ENCODE measurements around the gene ECSCR.
A peak's percentile ranks its signal among the peaks of the same experiment; 100 is the strongest.
"Not testable (repeated sequence)": the region's sequence is repeated elsewhere in the genome, so short reads cannot be mapped to it uniquely, and the experiment has no call there.

The ECSCR gene

DNA sequence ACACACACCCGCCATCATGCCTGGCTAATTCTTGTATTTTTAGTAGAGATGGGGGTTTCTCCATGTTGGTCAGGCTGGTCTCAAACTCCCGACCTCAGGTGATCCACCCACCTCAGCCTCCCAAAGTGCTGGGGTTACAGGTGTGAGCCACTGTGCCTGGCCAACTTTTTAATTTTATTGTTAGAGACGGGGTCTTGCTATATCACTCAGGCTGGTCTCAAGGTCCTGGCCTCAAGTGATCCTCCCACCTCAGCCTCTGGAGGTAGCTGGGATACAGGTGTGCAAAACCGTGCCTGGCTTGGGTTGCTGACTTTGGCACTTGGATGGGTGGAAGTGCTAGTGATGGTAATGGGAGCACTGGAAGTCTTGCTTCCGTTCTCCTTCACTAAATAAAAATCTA is 53.4 kb downstream of the ECSCR start:
- H3K27ac ChIP-seq (ENCODE audit: low read depth, low read length, severe bottlenecking); H3K4me1 ChIP-seq (ENCODE audit: control insufficient read depth, insufficient read depth, low read length, poor library complexity, severe bottlenecking); H3K36me3 ChIP-seq (ENCODE audit: control insufficient read depth, insufficient read depth, low read length); H3K4me3 ChIP-seq (ENCODE audit: extremely low read depth, insufficient read depth, low read length, poor library complexity, severe bottlenecking); H3K9me3 ChIP-seq (ENCODE audit: control insufficient read depth, low read length): not testable (repeated sequence)
- 100% methylated on average over 1 of the region's 5 CpGs for WGBS, 2 experiments (ENCODE audit: insufficient coverage in 2 of 2)

DNA sequence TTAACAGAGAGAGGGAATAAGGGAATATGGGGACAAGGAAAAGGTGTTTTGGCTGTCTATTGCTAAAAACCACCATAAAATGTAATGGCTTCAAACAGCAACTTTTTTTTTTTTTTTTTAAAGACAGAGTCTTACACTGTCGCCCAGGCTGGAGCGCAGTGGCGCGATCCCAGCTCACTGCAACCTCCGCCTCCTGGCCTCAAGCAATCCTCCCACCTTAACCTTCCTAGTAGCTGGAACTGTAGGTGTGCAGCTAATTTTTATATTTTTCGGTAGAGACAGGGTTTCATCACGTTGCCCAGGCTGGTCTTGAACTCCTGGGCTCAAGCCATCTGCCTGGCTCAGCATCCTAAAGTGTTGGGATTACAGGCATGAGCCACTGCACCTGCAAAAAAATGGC is 54.4 kb downstream of the ECSCR start:
- H3K9me3 ChIP-seq (ENCODE audit: control insufficient read depth, low read length), result no peaks in the 10 kb centered on the region
- 80 to 89% methylated on average over 1 to 2 of the region's 7 CpGs for WGBS, 2 experiments (ENCODE audit: insufficient coverage in 2 of 2)
- peaks cover 6% of the 10 kb centered on the region for H3K4me1 ChIP-seq (ENCODE audit: control insufficient read depth, insufficient read depth, low read length, poor library complexity, severe bottlenecking)
- H3K4me3 ChIP-seq (ENCODE audit: extremely low read depth, insufficient read depth, low read length, poor library complexity, severe bottlenecking), result no peak overlapping the region
- peaks cover 3% of the 10 kb centered on the region for H3K36me3 ChIP-seq (ENCODE audit: control insufficient read depth, insufficient read depth, low read length)
- H3K27ac ChIP-seq (ENCODE audit: low read depth, low read length, severe bottlenecking), result no peak overlapping the region

DNA sequence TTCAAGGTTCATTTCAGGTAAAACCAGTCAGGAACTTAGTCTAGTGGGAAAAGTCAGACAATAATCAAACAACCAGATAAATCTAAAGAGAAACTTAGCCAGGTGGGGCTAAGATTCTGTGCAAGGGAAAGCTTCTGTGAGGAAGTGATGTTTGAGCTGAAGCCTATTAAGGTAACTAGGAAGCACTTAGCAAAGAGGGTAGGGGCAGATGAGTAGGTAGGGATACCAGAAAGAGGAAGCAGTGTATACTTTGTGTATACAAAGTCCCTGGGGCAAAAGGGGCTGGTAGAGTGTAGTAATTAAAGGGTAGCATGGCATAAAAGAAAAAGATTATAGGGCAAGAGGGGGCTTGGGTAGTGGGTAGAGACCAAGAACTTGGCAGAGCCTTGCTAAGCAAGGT is 55.0 kb downstream of the ECSCR start:
- Histone ChIP-seq H3K4me3 (ENCODE audit: extremely low read depth, insufficient read depth, low read length, poor library complexity, severe bottlenecking) (no peak overlapping the region), H3K9me3 (ENCODE audit: control insufficient read depth, low read length) (no peaks in the 10 kb centered on the region), H3K4me1 (ENCODE audit: control insufficient read depth, insufficient read depth, low read length, poor library complexity, severe bottlenecking) (peaks cover 6% of the 10 kb centered on the region), H3K27ac (ENCODE audit: low read depth, low read length, severe bottlenecking) (no peak overlapping the region), H3K36me3 (ENCODE audit: control insufficient read depth, insufficient read depth, low read length) (no peaks in the 10 kb centered on the region)

DNA sequence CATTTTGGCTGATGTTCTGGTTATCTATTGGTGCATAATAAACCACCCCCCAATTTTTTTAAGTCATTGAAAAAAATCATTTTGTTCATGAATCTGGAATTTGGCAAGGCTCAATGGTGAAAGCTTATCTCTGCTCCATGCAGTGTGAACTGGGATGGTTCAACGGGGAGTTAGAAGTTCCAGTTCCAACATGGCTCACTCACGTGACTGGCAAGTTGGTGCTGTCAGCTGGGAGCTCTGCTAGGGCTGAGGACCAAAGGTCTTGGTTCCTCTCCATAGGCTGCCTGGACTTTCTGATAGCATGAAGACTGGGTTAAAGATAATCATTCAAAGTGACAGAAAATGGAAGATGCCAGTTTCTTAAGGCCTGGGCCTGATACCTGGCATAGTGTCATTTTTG is 55.6 kb downstream of the ECSCR start:
- WGBS, 2 experiments (ENCODE audit: insufficient coverage in 2 of 2), result 92 to 100% methylated on average over 2 of the region's 2 CpGs

DNA sequence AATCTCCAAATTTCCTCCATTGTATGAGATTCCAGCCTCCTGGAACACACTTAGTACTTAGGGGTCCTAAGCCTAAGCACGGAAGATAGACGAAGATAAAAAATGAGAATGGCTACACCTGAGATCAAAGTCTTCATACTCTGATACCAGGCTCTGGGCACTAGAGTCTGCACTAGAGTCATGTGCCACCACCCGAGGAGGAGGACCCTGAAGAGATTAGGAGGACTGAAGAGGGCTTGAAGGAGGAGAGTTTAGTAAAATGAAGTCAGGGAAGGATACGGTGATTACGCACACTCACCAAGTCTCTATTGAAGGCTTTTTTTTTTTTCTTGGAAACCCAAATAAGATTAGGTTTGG is 58.1 kb downstream of the ECSCR start:
- Histone ChIP-seq H3K9me3 (ENCODE audit: control insufficient read depth, low read length) (no peaks in the 10 kb centered on the region), H3K4me3 (ENCODE audit: extremely low read depth, insufficient read depth, low read length, poor library complexity, severe bottlenecking) (peak overlapping the region; percentile 52), H3K4me1 (ENCODE audit: control insufficient read depth, insufficient read depth, low read length, poor library complexity, severe bottlenecking) (peaks cover 6% of the 10 kb centered on the region), H3K36me3 (ENCODE audit: control insufficient read depth, insufficient read depth, low read length) (peaks cover 15% of the 10 kb centered on the region), H3K27ac (ENCODE audit: low read depth, low read length, severe bottlenecking) (peak overlapping the region; percentile 98)
- WGBS, 2 experiments (ENCODE audit: insufficient coverage in 2 of 2), result 77 to 100% methylated on average over 4 to 5 of the region's 5 CpGs

More for the DNA sequence above, 55.6 kb downstream of the ECSCR start:
- Histone ChIP-seq H3K27ac (ENCODE audit: low read depth, low read length, severe bottlenecking) (no peak overlapping the region), H3K36me3 (ENCODE audit: control insufficient read depth, insufficient read depth, low read length) (no peaks in the 10 kb centered on the region), H3K9me3 (ENCODE audit: control insufficient read depth, low read length) (no peaks in the 10 kb centered on the region), H3K4me1 (ENCODE audit: control insufficient read depth, insufficient read depth, low read length, poor library complexity, severe bottlenecking) (peaks cover 6% of the 10 kb centered on the region), H3K4me3 (ENCODE audit: extremely low read depth, insufficient read depth, low read length, poor library complexity, severe bottlenecking) (no peak overlapping the region)

DNA sequence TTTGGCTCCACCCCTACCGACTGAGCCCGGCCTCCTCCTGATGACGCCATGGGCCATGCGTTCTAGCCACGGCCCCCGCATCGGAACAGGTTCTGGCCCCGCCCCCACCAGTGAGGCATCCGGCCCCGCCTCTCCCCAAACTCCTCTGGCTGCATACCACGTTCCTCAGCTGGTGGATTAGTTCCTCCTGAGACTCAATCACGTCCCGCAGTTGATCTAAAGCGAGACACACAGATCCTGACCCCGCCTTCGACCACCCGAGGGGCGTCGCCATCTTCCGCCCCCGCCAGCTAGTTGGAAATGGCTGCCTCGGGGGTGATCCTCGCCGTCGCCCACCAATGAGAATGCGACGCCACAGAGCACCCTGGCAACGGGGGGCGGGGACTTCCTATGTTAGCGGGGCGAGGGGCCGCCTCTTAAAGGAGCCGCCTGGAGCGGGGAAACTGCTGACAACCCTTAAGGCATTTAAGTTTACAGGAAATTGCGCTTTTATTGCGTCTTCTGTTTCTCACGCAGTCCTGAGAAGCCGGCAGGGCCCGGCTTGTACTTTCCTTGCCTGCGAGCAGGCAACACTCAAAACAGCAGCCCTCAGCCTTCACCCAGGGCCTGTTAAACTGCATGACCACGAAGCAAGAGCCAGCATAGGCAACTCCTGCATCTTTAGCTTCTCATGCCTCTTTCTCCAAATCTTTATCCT is 58.6 kb downstream of the ECSCR start, which contains the start of gene SPATA24:
TSS of gene SPATA24 (minus strand) at position 303 of the 697 bp plus-strand sequence. CDS start at position 274, 29 bp downstream.
- Histone ChIP-seq H3K27ac (ENCODE audit: low read depth, low read length, severe bottlenecking) (peak within 1 kb of the TSS; percentile 98), H3K4me1 (ENCODE audit: control insufficient read depth, insufficient read depth, low read length, poor library complexity, severe bottlenecking) (peaks cover 6% of the 10 kb centered on the region), H3K4me3 (ENCODE audit: extremely low read depth, insufficient read depth, low read length, poor library complexity, severe bottlenecking) (peak within 1 kb of the TSS; percentile 52), H3K36me3 (ENCODE audit: control insufficient read depth, insufficient read depth, low read length) (peaks cover 15% of the 10 kb centered on the region), H3K9me3 (ENCODE audit: control insufficient read depth, low read length) (no peaks in the 10 kb centered on the region)
- 1 to 2% methylated on average over 38 to 40 of the region's 41 CpGs for WGBS, 2 experiments (ENCODE audit: insufficient coverage in 2 of 2)

DNA sequence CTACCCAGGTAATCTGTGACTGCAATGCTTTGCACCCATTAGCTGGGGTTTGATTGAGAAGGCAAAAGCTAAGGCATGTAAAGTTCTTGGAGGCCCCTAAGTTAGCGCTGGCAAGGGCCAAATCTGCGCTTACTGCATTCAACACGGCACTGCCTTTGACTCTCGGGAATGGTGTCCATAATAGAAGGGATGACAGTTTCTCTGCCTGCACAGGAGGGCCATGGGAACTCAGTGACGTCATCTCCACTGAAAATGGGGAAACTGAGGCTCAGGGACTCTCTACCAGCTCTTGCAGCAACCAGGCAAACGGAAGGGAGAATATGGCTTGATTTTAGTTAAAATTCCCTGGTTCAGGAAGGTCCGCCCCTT is 59.1 kb downstream of the ECSCR start:
- Histone ChIP-seq H3K9me3 (ENCODE audit: control insufficient read depth, low read length) (no peaks in the 10 kb centered on the region), H3K36me3 (ENCODE audit: control insufficient read depth, insufficient read depth, low read length) (peaks cover 15% of the 10 kb centered on the region), H3K27ac (ENCODE audit: low read depth, low read length, severe bottlenecking) (peak overlapping the region; percentile 98), H3K4me3 (ENCODE audit: extremely low read depth, insufficient read depth, low read length, poor library complexity, severe bottlenecking) (peak overlapping the region; percentile 52), H3K4me1 (ENCODE audit: control insufficient read depth, insufficient read depth, low read length, poor library complexity, severe bottlenecking) (peaks cover 6% of the 10 kb centered on the region)
- 40 to 53% methylated on average over 6 to 7 of the region's 7 CpGs for WGBS, 2 experiments (ENCODE audit: insufficient coverage in 2 of 2)

DNA sequence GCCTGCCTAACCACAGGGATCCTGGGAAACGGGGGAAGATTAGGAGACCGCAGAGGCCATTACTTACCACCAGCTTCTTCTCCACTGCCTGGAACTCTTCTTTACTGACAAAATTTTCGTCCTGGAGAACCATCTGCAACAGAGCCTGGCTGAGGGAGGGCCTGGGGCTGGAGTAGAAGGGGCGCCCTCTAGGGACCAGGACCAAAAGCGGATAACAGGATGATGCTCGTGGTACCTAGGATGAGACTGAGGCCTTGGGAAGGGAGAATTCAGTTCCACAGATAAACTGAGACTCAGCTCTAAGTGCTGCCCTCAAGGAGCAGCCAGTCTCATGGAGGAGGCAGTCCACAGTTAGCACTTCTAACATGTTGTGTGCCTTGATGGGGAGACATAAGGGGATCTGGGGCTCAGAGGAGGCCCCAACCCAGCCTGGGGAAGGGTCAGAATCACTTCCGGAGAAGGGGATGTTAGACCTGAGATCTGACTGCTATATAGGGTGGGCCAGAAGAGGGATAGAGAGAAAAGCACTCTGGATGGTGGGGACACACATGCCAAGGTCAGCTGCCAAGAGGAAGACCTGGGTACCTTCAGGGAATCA is 59.9 kb downstream of the ECSCR start:
- Histone ChIP-seq H3K4me3 (ENCODE audit: extremely low read depth, insufficient read depth, low read length, poor library complexity, severe bottlenecking) (peak overlapping the region; percentile 52), H3K36me3 (ENCODE audit: control insufficient read depth, insufficient read depth, low read length) (peaks cover 15% of the 10 kb centered on the region), H3K4me1 (ENCODE audit: control insufficient read depth, insufficient read depth, low read length, poor library complexity, severe bottlenecking) (peaks cover 6% of the 10 kb centered on the region), H3K9me3 (ENCODE audit: control insufficient read depth, low read length) (no peaks in the 10 kb centered on the region), H3K27ac (ENCODE audit: low read depth, low read length, severe bottlenecking) (peak overlapping the region; percentile 98)
- 74 to 82% methylated on average over 4 to 6 of the region's 7 CpGs for WGBS, 2 experiments (ENCODE audit: insufficient coverage in 2 of 2)

DNA sequence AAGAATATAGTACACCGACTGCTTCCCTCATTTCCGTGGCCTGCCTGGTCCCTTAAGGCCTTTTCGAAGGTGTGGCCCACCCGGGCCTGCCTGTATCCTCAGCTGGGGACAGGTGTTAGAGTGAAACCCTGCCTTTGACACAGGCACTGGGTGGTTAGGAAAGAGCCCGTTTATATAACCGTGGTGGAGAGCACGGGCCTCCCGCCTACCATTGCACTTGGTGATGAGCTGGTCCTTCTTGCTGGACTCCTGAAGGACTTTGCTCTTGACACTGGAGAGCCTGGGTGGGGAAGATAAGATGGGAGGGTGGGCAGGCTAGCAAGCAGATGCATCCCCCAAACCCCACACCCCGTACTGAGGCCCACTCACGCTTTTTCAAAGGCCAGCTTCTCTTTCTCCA is 61.0 kb downstream of the ECSCR start:
- H3K4me3 ChIP-seq (ENCODE audit: extremely low read depth, insufficient read depth, low read length, poor library complexity, severe bottlenecking), result no peak overlapping the region
- no peaks in the 10 kb centered on the region for H3K9me3 ChIP-seq (ENCODE audit: control insufficient read depth, low read length)
- 92 to 99% methylated on average over 5 to 10 of the region's 10 CpGs for WGBS, 2 experiments (ENCODE audit: insufficient coverage in 2 of 2)
- no peak overlapping the region for H3K27ac ChIP-seq (ENCODE audit: low read depth, low read length, severe bottlenecking)
- peaks cover 15% of the 10 kb centered on the region for H3K36me3 ChIP-seq (ENCODE audit: control insufficient read depth, insufficient read depth, low read length)
- peaks cover 6% of the 10 kb centered on the region for H3K4me1 ChIP-seq (ENCODE audit: control insufficient read depth, insufficient read depth, low read length, poor library complexity, severe bottlenecking)

DNA sequence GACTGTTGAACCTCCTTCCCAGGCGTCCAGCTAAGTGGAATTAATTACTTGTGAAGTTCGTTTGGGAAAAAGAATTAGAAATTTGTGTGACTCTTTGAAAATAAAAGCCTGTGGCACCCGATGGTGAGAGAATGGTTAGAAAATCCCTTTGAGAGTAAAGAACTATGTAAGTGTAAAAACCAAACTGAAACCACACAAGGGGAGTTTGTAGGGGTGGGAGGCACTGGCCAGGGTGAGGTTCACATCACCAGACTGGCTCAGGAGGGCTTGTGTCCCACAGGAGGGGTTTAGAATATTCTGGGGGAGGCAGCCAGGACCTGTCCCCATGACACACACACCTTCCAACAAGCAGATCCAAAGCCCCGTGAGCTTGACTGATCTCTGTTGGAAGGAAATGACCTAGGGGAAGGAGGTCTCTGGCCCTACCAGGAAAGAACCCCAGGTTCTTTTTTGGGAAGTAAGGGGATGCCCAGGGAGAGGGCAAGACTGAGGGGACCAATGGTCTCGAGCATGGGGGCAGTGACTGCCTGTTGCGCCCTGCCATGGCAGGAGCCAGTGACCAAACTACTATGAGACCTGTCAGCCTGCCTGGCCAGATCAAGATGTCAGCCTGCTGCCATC is 62.9 kb downstream of the ECSCR start:
- no peaks in the 10 kb centered on the region for H3K9me3 ChIP-seq (ENCODE audit: control insufficient read depth, low read length)
- WGBS, 2 experiments (ENCODE audit: insufficient coverage in 2 of 2), result 91 to 94% methylated on average over 5 of the region's 6 CpGs
- no peak overlapping the region for H3K4me3 ChIP-seq (ENCODE audit: extremely low read depth, insufficient read depth, low read length, poor library complexity, severe bottlenecking)
- H3K27ac ChIP-seq (ENCODE audit: low read depth, low read length, severe bottlenecking), result no peak overlapping the region
- H3K36me3 ChIP-seq (ENCODE audit: control insufficient read depth, insufficient read depth, low read length), result peaks cover 17% of the 10 kb centered on the region
- peaks cover 5% of the 10 kb centered on the region for H3K4me1 ChIP-seq (ENCODE audit: control insufficient read depth, insufficient read depth, low read length, poor library complexity, severe bottlenecking)

Data from mesodermal cell (in vitro differentiated cells).